Eye (tissue), 1 donor: ENCODE data around the gene SERPIND1.
"Not testable (repeated sequence)": the region's sequence is repeated elsewhere in the genome, so short reads cannot be mapped to it uniquely, and the experiment has no call there.

Experiments
- DNase-seq: peaks from one replicate; pipeline ENCODE4 v3.0.0-alpha.2; 2015

SERPIND1 gene

DNA sequence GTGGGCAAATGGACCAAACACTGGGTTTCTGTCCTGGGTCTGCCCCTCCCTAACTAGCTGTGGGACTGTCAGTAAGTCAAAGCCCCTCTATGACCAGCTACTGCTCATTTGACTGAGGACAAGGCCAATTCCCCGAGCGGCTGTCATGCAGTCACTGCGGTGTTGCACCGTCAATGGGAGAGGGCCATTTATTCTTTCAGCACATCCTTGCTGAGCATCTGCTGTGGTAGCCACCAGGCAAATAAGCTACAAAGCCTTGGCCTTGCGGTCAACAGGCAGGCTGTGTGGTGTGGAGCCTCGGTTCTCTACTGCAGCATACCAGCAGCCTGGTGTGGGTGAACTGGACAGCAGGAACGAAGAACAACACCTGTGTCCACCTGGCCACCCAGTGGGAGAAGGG is 25.8 kb upstream of the SERPIND1 start:
- DNase-seq = no peak

DNA sequence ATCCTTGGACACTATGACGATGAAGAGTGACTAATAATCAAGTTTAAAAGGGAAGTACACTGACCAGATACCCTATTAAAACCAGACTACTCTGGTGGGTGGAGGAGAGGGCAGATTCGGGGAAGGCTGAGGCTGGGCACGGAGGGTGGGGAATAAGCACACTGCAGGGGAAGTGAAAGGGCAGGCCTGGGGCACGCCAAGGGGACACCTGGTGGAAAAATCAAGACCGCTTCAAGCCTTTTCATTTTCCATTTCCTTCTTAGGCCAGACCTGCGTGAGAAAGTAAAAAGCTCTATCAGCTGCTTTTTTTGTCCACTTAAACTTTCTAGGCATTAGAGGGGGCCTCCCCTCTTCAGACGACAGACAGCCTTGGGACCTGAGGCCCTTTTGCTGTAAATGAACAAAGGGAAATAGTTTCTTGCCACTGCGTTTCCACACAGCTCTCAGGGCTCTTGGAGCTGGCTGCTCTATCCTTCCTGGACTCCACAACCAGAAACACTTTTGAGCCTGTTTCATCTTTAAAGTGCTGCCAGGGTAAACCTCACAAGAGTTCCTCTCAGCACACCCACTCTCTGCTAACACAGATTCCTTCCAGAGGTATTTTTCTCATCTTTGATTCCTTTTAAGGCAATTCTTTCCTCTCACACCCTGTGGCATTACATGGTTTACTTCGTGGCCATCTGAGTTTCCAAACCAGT is 25.0 kb upstream of the SERPIND1 start:
- no peak for DNase-seq

DNA sequence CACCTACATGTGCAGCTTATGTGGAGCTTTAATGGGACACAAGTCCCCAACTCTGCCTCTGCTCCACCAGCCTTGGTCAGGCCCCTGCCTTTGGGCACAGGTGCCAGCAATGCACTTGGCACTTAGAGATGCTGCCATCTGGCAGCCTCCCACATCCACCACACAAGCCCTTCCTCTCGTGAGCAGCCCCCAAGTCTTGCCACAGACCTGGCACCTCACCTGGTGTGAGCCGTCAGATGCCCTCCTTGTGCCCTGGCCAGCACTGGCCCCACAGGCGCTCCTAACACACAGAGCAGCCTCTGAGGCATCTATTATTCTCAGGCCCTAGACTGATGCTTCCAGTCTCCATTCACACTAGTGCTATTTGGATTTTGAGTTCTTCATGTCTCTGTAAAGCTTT is 24.5 kb upstream of the SERPIND1 start:
- DNase-seq = no peak

DNA sequence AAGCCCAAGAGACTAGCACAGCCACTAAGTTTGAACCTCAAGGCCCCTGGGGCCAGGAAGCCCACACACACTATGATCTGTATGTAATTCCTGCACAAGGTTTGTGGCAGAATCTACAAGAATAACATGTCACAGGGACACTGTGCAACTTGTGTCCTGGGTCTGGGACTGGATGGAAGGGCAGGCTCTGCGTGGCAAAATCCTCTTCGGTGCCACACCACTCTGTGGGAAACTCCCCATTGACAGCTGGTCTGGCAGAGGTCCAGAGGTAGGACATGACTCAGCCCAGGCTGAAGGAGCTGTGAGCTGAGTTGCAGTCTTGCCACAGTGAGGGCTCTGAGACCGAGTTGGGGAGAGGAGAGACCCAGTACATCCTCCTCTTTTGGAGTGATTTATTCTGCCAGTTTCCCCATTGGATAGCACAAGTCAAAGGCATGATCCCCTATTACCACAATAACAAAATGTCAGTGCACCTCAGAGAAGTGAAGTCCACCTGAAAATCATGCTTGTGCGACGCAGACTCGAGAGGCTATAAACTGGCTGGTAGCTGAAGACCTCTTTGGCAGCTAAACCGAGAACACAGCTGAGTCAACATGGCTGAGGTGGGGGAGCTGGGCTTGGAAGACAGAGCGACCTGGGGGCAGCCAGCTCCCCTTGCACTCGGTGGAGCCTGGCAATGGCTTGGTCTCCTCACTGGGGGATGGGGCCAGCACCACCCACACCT is 23.3 kb upstream of the SERPIND1 start:
- no peak for DNase-seq

DNA sequence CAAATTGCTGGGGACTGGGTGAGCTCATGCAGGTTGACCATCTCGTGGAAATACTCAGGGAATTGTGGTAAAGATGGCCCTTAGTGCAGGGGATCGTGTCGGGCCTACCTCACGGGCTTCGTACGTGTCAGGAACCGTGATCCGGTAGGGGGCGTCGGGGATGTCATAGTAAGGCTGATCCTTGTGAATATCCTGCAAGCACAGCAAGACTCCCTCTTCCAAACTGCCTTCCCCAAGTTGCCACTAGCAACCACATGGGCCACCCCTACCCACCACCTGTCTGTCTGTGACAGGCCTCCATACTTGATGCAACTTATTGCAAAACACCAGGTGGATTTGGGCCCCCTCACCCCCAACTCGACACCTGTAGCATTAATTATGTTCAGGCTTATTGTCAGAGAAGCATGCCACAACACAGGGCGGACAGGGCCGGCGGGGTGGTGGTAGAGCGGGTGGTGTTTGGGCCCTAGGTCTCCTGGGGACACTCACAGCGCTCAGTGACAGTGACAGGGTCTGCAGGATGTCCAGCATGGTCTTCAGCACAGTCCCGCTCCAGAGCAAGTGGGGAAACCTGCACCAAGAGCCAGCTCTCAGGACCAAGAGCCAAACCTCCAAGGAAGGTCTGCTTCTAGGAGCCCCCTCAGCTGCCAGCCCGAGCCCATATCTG is 22.6 kb upstream of the SERPIND1 start:
- no peak for DNase-seq

DNA sequence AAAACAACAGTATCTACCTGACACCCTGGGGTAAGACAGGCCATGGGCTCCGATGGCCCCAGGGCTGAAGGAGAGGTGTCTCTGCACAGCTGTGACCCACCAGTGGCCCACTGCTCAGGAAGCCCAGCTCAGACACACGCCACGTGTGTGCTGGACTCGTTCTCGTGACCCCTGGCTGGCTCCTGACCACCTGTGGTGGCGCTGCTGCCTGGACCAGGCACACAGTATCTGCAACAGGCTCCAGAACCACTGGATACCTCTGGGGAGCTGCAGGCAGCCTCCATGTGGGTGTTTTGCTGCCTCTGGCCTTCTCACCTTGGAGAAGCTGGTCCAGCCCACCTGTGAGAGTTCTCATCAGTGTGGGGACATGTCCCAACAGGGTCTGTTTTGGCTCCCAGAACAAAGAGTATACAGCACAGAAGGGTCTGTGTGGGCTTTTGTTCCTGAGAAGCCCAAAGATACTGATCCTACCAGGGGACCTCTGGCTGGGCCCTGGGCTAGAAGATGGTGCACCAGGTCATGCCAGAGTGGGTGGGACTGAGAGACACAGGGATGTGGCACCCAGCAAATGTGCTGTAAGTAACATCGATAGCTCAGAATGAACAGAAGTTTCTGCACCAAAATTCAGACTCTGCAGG is 21.7 kb upstream of the SERPIND1 start:
- DNase-seq = no peak

DNA sequence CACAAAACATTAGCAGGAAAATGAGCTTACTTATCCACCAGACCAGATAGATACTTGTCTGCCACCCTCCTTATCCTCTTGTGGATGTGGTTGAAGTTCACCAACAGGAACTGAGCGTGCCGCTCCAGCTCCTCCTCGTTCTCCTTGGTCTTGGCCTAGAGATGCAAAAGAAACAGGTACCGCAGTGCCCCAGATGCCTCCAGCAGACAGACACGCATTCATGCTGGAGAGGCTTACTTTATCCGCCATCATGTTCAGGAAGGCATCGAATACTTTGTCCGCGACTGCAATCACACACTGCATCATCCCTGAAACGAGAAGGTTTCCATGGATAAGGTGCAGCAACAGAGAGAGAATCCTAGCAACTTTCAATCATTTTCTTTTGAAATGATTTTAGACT is 21.0 kb upstream of the SERPIND1 start:
- no peak for DNase-seq

DNA sequence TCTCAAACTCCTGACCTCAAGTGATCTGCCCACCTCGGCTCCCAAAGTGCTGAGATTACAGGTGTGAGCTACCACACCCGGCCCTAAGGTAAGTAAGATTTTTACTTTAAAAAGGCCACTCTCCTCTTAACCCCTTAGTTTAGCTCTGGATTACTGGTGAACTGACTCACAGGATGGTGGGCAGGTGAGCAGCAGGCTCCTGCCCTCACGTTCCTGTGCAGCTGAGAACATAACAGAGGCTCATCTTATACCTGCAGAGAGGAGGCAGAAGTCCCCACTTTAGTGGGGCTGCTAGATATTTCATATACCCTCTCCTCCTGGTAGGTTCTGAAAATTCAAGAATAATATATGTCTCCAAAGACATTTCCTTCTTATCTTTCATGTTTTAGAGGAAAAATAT is 17.1 kb upstream of the SERPIND1 start:
- no peak for DNase-seq

DNA sequence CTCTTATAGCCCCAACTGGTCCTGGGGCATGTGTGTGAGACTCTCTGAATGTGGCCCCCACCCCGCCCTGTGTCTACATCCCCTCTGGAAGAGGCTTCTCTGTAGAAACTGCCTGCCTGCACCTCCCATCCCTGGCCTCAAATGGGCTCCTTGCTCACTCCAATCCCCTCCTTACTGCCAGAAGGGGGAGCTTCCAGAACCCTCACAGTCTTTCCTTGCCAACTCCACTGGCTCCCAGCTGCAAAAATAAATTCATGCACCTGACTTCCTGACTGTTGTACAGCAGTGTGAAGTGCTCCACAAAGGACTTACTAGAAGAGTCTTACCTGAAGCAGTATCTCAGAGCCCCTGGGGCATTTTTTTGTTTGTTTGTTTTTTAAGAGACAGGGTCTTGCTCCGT is 15.2 kb upstream of the SERPIND1 start:
- no peak for DNase-seq

DNA sequence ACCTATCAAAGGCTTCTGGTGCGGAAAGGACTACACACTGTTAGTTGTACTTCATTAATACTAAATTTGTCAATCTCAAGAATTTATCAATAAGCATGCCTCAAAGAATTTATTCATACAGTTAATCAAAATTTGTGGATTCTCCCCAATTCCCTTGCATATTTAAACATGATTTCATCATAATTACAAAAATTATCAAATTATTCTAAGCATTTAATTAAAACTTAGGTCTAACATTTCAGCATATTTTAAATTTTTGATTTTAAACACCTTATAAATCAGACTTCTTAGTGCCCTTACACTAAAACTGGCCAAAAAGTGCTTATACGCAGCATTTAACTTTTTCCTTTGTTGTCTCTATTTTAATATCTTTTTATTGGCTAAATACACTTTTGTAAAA is 13.8 kb upstream of the SERPIND1 start:
- DNase-seq = no peak

DNA sequence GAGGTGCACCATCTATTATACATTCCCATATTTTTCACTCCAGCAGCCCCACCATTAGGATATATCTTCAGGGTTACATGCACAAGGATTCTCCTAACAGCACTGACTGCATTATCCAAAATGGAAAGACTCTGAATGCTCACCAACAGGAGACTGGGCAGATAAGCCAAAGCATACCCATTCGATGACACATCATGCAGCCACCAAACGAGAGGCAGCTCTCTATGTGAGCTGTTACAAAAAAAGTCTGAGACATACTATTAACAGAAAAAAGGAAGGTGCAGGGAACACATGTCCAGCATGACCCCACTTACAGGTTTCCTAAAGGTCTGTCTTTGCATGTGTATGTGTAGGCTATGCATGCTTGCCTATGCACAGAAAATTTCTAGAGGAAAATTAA is 12.4 kb upstream of the SERPIND1 start:
- no peak for DNase-seq

DNA sequence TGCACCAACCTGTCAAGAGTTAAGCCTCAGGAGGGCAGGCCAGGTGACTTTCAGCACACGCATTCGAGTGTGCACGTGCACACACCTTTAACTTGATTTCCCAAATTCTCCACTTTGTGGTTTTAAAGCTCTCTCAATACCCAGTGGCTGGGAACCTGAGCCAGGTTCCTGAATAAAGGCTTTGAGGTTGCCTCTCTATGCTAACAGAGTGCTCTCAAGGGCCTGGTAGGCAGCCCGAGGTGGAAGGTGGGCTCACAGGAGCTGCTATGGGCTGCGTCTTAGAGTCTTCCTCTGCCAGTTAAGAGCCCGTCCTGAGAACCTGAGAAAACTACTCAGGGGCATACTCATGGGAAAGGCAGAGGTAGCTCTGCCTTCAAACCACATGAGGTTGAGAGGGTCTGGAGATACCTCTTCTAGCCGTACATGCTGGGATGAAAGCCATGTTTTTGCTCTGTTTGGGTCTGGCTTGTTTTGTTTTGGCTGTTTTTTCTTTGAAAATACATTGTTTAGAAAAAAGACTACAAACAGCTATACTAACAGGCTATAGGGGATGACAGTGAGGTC is 11.6 kb upstream of the SERPIND1 start:
- DNase-seq = no peak

DNA sequence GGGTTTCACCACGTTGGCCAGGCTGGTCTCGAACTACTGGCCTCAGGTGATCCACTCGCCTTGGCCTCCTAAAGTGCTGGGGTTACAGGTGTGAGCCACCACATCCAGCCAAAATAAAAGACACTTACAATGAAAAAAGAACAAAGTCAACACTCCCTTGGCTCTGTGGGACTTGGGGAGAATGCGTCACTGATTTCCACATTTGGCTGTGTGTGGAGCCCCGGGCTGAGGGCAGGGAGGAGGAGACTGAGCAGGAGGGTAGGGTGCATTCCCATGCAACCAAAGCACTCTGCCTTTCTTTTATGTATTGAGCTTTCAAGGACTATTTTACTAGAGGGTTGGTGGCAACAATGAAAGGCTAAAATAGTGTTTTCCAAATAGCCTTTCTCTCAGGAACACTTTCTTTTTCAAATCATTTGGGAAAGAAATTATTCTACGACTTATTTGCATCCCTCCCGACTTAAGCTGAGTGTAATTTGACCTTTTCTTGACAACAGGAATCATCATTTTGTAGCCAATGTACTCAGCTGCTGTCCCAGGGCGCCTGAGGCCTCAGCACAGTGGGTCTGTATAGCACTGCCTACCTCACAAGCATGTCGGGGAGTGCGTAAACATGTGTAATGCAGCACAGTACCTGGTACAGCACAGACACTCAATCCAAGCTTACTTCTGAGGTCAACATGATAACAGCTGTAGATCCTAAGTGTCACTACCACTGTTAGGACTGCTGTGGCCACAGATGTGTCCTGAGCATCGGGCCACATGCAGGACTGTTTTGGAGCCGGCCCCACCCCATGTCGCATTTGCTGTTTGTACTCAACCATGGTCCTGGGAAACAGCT is 10.1 kb upstream of the SERPIND1 start:
- no peak for DNase-seq

DNA sequence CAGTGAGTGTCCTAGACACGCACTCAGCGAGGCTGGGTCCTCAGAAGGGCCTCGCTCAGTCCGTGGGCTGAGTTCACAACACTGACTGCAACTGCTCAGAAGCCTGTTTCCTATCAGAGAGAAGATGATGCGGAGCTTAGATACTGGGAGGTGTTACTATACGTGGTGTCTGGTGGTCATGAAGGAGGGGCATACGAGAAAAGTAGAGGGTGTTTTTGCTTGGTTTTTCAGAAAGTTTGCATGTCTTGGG is 9.5 kb upstream of the SERPIND1 start:
- no peak for DNase-seq

DNA sequence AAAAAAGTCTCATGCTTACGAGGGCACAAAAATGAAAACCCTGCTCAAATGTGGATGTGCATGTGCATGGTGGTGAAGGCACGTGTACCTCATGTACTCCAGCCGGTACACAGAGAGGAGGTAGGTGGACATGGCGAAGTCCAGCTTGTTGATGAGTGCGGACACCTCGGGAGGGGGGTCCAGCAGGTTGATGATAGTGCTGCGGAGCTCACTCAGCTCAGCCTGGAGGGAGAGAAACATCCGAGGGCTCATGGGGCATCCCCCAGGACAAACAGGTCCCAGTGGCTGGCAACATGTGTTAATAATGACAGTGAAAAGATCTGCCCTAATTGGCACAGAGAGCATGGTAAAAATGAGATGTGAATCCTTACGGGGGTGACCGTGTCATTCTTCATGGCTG is 9.2 kb upstream of the SERPIND1 start:
- DNase-seq = no peak

DNA sequence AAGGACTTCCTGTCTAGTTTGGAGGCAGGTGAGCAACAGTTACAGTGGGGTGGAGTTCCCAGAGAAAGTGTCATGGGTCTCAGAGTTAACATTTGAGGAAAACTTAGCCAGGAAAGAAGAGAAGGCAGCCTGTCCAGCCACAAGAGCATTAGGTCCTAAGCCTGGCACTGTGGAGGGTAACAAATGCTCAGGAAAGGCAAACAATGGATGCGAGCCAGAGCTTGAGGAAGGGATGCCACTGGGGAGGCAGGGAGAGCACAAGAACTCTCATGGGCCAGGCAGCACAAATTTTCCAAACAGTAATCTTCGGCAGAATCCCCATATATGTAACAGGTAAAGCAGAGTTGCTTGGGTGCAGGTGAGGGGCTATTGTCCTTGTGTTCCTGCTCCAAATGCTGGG is 8.0 kb upstream of the SERPIND1 start:
- no peak for DNase-seq

DNA sequence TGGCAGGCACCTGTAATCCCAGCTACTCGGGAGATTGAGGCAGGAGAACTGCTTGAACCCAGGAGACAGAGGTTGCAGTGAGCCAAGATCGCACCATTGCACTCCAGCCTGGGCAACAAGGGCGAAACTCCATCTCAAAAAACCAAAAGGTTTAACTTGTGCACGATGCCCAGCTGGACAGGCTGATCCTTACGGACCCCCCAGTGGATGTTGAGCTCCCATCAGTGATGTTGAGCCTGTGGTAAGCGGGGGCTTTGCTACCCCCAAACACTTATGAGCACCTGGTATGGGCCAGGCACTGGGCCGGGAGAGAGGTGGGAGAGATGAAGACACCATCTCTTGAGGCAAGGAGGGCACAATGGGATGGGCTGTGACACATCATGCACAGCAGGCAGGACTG is 7.4 kb upstream of the SERPIND1 start:
- no peak for DNase-seq

DNA sequence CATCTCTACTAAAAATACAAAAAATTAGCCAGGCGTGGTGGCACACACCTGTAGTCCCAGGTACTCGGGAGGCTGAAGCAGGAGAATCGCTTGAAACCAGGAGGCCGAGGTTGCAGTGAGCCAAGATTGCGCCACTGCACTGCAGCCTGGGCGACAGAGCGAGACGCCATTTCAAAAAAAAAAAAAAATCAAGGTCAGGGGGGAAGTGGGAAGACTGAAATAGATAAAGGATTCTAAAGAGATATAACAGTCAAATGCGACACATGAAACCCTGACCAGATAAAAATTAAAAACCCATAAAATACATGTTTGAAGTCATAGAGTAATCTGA is 4.5 kb upstream of the SERPIND1 start:
- DNase-seq = not testable (repeated sequence)

DNA sequence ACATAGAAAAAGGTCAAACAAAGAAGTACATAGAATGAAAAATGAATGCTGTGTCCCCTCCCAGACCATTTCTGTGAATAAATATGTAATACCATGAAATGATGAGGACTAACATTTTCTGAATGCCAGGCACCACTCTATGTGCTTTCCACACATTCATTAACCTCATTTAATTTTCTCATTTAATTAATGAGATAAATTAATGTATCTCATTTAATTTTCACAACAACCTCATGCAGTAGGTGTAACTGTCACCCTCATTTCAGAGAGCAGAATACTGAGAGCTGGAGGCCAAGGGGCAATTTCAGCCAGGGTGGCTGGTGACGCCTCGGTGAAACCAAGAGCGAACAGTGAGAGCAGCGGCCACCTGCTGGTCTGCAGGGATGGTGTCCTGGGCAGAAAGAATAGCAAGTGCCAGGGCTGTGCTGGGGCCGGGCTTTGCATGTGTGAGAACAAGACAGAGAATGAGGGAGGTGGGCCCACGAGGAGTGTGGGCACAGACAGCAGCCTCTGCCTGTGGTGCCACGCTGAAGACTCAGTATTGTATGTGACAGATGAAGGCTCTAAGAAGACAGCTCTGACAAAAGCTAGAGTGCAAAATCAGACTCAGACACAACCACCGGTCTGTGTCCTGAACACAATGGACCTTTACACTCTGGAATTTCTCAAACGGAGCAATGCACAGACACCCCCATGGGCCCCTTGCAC is 1.8 kb upstream of the SERPIND1 start:
- peak; percentile 18 for DNase-seq

DNA sequence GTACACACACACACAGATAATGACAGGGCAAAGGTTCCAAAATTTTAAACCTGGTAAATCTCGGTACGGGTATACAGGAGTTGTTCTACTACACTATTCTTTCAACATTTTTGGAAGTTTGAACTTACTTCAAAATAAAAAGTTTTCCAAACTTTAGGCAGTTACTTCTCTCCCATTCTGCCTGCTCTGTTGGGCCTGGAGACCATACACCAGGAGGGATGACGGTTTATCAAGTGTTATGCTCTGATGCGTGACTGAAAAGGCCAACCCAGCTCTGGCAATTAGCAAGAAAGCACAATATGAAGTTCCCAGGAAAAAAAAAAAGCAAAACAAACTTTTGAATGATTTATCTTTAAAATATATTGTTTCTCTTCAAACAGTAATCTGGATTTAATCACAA is 969 bp downstream of the SERPIND1 start:
- no peak for DNase-seq

DNA sequence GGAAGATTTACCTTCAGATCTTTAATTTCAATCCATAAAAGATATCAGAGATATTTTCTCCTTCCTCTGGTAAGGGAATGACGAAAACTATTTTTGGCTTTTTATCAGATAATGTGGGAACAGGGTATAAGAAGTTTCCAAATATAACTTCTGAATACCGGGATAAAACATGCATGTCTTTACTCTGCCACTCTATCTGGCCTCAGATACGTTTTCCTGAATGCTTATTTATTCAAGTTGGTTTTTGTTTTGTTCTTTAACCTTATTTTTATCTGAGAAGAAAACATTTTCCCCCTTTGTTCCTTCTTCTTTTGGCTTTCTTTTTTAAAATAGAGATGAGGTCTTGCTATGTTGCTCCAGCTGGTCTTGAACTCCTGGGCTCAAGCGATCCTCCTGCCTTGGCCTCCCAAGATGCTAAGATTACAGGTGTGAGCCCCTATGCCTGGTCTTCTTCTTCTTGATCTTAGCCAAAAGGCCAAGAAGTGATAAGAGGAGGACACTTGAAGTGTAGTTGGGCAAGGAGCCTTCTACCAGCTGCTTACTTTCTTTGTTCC is 1.5 kb downstream of the SERPIND1 start:
- DNase-seq = no peak
